ENCODE results near the gene AKT1.

DNA sequence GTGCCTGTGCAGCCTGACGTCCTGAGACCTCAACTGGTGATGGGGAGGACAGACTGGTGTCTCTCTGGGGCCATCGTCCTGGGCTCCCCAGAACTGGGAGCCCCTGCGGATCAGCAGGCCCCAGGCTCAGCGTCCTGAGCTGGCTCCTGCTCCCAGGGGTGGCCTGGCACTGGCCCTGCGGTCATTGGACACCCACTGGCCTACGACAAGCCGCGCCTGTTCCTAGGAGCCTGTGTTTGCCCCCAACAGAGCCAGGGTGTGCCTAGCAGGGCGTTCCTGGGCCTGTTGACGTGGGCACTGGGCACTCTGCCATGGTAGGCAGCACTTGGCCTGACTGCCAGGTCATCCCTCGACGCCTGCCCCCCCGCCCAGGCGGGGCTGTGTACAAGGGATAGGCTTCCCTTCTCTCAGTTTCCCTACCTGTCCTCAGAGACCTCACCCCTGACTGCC, 63.2 kb downstream of the AKT1 start:
- TF ChIP-seq, protein P1, sequence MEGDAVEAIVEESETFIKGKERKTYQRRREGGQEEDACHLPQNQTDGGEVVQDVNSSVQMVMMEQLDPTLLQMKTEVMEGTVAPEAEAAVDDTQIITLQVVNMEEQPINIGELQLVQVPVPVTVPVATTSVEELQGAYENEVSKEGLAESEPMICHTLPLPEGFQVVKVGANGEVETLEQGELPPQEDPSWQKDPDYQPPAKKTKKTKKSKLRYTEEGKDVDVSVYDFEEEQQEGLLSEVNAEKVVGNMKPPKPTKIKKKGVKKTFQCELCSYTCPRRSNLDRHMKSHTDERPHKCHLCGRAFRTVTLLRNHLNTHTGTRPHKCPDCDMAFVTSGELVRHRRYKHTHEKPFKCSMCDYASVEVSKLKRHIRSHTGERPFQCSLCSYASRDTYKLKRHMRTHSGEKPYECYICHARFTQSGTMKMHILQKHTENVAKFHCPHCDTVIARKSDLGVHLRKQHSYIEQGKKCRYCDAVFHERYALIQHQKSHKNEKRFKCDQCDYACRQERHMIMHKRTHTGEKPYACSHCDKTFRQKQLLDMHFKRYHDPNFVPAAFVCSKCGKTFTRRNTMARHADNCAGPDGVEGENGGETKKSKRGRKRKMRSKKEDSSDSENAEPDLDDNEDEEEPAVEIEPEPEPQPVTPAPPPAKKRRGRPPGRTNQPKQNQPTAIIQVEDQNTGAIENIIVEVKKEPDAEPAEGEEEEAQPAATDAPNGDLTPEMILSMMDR (IDR thresholded peaks at IDR 0.05): no peak
- TF ChIP-seq POLR2A (IDR thresholded peaks at IDR 0.05): no peak
